HG02623 (cell line): ENCODE measurements around the gene OR10T2.
"Not testable (repeated sequence)": the region's sequence is repeated elsewhere in the genome, so short reads cannot be mapped to it uniquely, and the experiment has no call there.

Source experiments
- ATAC-seq: cut with Tn5 transposase; IDR thresholded peaks from one replicate; pipeline ENCODE4 v1.9.1; 2021; ENCODE audit warnings: moderate library complexity; ENCODE audit not compliant: unreplicated experiment

Gene OR10T2, protein sequence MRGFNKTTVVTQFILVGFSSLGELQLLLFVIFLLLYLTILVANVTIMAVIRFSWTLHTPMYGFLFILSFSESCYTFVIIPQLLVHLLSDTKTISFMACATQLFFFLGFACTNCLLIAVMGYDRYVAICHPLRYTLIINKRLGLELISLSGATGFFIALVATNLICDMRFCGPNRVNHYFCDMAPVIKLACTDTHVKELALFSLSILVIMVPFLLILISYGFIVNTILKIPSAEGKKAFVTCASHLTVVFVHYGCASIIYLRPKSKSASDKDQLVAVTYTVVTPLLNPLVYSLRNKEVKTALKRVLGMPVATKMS

DNA sequence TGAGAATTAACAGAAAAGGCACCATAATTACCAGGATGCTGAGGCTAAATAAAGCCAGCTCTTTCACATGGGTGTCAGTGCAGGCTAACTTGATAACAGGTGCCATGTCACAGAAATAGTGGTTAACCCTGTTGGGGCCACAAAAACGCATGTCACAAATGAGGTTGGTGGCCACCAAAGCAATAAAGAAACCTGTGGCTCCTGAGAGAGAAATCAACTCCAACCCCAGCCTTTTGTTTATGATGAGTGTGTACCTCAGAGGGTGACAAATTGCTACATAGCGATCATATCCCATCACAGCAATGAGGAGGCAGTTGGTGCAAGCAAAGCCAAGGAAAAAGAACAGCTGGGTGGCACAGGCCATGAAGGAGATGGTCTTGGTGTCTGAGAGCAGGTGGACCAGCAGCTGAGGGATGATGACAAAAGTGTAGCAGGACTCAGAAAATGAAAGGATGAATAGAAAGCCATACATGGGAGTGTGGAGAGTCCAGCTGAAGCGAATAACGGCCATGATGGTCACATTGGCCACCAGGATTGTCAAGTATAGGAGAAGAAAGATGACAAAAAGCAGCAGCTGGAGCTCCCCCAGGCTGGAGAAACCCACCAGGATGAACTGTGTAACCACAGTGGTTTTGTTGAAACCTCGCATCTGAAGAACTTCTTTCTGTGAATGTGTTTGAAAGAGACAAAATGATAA, at the start of gene OR10T2:
OR10T2 (minus strand) TSS at position 649 of the 697 bp plus-strand sequence; CDS start at position 649, 0 bp downstream.
- no peak for ATAC-seq

DNA sequence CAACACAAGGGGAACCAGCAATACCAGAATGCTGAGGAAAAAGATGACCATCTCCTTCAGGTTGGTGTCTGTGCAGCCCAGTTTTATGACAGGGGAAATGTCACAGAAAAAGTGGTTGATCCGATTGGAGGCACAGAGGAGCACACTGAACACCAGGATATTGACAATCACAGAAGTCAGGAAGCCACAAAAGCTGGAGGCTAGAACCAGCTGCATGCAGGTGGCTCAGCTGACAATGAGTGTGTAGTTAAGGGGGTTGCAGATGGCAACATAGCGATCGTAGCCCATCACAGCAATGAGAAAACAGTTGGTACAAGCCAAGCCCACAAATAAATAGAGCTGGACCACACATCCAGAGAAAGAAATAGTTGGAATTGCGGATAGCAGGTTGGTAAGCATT, 46.1 kb upstream of the OR10T2 start:
- no peak for ATAC-seq

DNA sequence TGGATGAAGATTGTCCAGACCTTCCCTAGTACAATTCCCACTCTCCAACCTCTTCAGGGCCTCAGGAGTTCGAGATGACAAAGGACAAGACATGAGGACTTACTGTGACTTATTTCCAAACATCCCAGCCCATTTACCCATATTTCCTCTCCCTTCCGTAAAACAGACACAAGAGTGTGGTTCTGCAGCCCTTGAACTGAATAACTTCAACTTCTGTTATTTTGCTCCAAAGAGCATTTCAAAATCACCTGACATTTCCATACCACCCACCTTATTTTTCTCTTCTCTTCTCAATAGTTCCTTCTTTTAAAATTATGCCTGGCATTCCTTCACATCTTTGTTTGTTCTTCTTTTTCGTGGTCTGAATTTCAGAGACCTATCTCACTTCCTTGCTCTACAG, 35.5 kb upstream of the OR10T2 start:
- no peak for ATAC-seq

DNA sequence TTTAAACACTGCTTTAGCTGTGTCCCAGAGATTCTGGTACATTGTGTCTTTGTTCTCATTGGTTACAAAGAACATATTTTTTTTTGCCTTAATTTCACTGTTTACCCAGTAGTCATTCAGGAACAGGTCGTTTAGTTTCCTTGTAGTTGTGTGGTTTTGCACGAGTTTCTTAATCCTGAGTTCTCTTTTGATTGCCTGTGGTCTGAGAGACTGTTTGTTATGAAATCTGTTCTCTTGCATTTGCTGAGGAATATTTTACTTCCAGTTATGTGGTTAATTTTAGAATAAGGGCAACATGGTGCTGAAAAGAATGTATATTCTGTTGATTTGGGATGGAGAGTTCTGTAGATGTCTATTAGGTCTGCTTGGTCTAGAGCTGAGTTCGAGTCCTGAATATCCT, 30.9 kb upstream of the OR10T2 start:
- not testable (repeated sequence) for ATAC-seq

DNA sequence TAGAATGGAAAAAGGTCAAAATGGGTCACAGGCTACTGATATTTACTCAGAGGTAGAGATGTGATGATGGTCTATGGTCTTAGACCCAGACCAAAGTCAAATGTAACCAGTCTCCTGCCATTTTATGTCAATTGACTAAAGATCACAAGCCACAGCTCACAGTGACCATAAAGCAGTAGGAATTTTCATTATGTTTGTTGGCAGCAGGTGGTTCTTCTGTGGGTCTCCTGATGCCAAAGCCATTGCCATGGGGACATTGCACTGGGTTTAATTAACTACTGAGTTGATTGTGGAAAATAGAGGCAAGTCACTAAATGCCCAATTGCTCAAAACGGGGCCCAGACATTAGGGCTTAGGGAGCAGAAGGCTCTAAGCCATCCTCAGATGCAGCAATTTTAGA, 26.9 kb upstream of the OR10T2 start, which contains the start of gene OR10K2:
OR10K2 (minus strand) TSS at position 101 of the 400 bp plus-strand sequence. CDS start 5,371 bp downstream, outside the sequence.
- no peak for ATAC-seq

DNA sequence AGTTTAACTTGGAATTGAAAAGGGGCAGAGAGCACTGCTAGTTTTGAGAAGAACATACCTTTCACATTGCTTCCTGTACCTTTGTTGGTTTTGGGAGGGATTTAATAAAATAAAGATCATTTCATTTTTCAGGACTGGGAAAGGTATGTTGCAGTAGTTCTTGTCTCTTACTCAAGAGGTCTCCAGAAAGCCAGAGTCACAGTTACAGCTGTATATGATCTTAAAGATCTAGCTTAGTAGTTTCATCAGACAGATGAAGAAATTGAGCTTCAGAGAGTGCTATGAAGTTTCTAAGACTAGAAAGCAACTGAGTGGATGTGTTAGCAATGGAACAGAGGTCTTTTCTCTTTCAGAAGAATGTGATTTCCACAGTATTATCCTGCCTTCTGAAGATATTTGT, 25.8 kb upstream of the OR10T2 start:
- ATAC-seq, result no peak

DNA sequence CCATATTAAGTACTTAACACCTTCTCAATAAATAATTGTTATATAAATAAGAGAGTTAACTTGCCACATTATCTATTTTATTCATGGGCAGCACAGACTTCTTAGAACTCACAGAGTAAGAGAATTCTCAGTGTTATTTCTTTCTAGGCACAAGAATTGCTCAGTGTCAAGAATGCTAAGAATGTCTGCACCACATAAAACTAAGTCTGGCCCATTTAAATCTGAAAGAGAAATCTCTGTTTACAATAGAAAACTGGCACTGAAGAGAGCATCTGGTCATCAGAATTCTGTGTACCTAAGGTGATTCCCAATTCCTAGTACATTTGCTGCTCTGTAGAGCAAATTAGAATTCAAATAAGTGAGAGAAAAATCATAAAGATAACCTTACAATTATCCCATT, 22.9 kb upstream of the OR10T2 start:
- no peak for ATAC-seq

DNA sequence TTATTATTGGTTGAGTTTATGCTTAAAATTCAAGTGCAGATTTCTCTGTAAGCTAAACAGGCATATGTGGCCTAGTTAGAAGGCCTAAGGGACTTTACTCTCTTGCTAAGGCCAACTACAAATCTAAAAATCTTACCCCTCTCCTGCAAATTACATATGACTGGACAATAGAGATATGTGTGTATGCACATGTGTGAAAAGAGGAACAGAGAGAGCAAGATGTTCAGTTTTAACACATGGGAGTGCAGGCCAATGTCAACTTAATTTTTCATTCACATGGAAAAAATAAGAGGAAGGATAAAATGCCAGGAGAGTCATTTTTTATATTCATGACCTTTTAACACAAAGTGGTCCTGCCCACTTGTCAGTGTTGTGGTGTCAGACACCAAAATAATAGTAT, 18.3 kb upstream of the OR10T2 start:
- ATAC-seq, result no peak

DNA sequence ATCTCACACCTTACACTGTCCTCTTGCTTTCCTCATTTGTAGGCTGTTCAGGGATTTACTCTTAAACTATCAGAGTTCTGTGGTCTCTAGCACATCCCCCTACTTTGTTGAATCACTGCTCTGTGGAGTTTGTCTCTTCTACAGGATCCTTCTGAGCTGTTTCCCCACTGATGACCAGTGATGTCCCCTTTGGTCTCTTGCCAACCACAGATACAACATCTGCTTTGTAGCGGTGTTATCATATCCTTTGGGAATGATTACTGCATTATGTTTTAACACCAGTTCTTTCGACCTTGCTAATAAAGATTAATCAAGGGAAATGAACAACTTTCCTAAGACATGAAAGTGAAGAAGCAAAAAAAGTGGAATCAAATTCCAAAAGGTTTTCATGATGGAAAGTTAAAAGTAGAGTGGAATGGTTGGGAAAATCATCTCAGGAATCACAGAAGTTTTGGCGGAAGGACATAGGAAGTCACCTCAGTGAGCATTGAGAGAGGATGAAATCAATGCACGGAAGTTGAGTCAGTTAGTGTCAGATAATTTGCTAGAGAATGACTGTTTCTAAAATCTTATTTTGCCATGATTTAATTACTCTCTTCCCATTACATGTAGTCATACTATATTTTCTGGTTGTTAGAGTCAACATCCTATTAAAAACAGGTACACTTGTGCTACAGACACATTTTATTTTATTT, 15.5 kb upstream of the OR10T2 start:
- ATAC-seq, result no peak

DNA sequence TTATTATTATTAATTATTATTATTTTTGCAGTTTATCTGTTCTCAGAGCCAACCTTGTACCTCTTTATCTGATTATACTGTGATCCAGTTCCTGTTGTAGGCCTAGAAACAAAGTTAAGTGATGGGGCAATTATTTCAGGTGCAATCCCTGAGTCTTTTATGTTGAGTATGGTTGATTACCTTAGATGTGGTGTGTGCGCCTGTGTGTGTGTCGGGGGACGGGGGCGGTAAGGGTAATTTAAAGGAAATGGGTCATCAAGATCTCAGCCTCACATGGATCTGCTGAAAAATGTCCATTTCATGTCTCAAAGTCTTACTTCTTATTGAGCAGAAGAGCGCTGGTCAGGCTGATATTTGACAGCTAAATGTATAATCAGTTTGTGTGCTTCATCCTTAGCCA, 7.8 kb upstream of the OR10T2 start:
- ATAC-seq, result no peak

DNA sequence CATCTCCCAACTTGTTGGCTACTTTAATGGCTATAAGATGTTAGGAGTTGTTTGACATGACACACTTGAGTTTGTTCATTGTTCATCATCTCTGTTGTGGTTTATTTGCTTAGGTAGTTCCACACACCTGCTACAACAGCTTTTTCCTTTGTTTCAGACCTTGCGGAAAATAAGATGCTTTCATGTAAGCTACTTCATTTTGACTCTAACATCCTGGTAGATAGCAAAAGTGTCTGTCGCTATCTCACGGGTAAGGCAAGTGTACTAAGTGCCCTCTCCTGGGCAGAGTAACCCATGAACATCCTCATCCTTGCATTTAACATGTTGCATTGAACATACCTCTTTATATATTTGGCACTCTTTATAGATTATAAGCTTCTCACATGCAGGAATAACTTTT, 1.6 kb upstream of the OR10T2 start:
- no peak for ATAC-seq

DNA sequence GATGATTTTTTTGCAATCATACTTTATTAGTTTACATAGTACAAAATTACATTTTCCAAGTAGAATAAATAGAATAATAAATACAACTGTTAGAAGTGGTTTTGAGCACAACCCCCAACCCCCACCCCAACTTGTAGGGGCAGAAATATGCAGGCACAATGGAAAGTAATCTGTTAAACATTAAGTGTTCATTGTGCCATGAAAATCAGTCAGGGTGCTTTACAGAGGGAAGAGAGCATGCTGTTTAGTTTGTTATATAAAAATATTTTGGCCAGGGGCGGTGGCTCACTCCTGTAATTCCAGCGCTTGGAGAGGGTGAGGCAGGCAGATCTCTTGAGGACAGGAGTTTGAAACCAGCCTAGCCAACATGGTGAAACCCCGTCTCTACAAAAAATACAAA, 2.6 kb downstream of the OR10T2 start:
- no peak for ATAC-seq

DNA sequence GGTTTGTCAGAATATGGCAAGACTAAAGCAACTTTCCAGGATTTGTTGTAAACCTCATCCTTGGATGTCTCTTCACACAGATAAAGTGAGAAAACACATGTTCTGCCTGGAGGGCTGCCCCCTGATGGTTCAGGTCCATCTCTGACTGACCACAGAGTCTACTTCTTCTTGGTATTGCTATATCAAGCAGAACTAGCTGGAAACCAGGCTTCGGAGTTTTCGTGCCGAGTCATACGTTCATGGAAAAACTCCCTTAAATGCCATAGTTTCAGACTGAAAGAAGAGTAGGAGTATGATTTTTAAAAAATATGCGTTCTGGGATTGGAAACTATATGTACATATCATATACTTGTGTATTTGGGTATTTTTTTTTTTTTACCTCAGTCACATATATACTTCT, 5.8 kb downstream of the OR10T2 start:
- ATAC-seq, result no peak

DNA sequence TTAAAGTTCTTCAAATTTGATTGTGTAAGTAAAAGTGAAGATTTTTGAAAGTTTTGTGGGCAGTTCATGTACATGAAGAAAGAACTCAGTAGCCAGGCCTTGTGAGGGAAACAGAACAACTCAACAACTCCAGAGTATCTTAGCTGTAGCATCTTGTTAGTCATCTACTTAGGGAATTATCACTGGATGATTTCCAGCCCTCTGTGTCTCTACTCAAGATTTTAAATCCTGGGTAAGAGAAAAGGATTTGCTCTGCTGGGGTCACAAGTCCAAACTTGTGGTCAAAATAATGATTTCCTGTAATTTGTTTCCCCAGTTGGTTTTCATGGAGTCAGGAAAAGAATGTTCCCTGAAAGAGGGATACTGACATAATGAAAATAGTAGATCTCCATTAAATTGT, 8.2 kb downstream of the OR10T2 start:
- no peak for ATAC-seq

DNA sequence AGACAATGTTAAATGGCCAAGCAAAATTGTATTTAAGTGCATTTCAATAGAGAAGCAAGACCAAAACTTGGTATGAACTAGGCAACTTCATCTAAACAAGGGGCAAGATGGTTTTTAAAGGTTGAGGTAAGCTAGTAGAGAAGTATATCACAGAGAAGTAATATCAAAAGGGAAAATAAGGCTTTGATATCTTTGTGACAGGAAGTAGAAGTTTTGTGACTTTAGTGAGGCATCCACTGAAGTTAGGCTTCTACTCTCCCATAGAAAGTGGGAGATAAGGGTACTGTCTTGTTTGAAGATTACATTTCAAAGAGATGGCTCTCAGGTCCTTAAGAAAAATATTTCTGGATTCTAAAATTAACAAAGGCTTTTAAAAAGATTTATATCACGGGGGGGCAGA, 8.9 kb downstream of the OR10T2 start:
- no peak for ATAC-seq

DNA sequence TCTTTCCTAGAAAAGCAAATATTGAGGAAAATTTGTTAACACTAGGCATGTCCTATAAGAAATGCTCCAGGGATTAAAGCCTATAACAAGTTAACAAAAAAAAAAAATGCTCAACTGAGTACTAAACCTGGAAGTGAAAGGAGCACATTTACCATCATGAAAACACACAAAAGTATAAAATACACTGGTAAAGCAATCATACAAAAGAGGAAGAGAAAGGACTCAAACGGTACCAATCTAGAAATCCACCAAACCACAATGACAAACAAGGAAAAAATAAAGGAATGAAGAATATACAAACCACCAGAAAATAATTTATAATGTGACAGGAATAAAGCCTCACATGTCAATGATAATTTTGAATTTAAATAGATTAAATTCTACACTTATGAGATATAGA, 24.4 kb downstream of the OR10T2 start:
- ATAC-seq, result no peak

DNA sequence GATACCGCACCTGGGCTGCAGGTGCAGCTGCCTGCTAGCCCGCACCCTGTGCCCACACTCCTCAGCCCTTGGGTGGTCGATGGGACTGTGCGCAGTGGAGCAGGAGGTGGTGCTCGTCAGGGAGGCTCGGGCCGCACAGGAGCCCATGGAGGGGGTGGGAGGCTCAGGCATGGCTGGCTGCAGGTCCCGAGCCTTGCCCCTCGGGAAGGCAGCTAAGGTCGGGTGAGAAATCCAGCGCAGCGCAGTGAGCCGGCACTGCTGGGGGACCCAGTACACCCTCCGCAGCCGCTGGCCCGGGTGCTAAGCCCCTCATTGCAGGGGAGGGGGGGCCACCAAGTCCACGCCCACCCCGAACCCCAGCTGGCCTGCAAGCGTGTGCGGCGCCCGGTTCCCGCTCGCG, 25.2 kb downstream of the OR10T2 start:
- not testable (repeated sequence) for ATAC-seq

DNA sequence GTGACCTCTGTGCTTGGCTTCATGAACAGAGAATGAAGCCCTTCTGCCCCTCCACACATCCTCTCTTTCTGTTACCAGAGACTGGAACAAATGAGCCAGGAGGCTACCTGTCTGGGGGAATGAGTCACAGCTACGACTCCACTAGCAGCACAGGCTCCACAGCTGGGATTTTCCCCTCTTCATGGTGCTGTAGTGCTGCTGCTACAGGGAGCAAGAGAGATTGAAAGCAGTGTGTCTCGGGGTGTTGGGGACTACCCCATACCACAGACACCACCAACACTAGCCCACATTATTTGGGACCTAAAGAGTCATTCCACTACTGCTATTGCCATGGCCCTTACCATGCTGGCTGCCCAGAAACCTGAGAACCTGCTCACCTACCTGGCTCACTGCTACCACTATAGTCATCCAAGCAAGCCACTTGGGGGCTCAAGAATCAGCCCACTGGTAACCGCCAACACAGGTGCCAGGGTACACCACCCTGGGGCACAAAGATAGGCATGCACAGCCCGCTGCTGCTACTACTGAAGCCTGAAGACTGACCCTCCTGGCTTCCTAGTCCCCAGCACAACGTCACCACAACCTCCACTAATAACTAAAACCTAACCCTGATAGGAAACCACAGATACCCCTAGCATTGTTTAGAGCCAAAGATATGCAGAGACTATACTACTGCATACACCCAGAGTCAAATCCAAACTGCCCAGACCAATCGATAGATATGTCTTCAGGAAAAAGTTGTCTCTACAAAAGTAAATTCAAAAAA, 27.9 kb downstream of the OR10T2 start:
- peak; percentile 93 for ATAC-seq

DNA sequence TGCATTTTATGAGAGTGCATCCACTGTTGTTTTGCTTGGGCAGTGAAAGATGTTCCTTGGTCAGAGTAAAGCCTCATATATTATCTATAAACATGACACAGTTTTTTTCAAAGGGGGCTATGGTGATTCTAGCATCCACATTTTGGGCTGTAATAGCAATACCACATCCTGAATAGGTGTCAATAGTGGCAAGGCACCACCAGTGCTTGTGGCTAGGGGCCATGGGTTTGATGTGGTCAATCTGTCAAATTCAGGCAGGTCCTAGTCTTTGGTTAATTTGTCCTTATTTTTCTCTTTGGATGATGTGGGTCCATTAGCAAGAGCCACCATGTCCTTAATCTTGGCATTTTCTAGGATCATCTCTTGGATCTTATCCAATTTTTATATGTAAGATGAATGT, 32.5 kb downstream of the OR10T2 start:
- no peak for ATAC-seq

DNA sequence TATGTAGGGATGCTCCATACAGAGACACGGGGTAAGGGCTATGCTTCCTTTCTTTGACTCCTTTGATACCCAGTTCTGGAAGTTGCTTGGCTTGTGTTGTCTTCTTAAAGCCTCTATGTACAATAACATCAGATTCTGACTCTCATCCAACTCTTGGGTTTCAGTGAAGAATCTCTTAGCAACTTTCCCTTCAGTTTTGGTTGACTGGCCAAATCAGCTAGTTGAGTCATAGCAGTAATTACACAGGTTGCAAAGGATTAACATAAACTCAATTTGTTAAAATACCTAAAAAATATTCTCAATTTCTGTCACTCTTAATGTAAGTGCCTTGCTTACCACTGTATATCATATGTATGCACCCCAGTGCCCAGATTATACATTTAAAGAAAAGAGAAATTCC, 36.3 kb downstream of the OR10T2 start:
- no peak for ATAC-seq

DNA sequence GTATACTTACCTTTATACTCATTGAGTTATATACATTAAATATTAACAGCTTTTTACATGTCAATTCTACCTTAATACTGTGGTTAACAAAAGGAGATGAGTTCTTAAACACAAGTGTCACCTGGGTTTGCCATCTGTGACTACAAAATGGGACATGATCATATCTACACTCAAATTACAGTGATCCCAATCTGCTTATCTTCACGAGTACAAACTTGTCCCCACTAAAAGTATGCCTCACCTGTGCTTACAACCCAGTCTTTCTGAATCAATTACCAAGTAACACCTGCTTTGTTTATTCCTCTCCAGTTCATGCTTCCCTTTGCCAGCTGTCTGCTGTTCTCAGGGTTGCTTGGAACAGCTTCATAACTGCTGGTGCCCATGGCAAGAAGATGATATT, 36.8 kb downstream of the OR10T2 start:
- ATAC-seq, result no peak
